Activated CD4-positive, alpha-beta T cell treated with anti-CD3 and anti-CD28 coated beads for 36 hours (primary cell): Measurements from ENCODE around the gene MYH7. TPM values are rescaled to one million over a fixed set of nuclear protein-coding genes. Genes with fewer than 3 reads are reported as not detected.

Experiments used
- ATAC-seq: fragments of 200-7000 bp; cut with Tn5 transposase; one replicate; pipeline ENCODE4 v1.10.0; 2021; ENCODE audit warnings: mild to moderate bottlenecking, moderate library complexity
- CTCF ChIA-PET: fragments of 350-600 bp; sonication (Branson Sonifier 250); formaldehyde crosslinking; loops from one replicate; lab custom pipeline; 2021; ENCODE audit warnings: antibody characterized with exemption; lab: Charles Lee
- POLR2A ChIA-PET: fragments of 350-600 bp; sonication (Branson Sonifier 250); formaldehyde crosslinking; loops from one replicate; lab custom pipeline; 2021; ENCODE audit warnings: antibody characterized with exemption, inconsistent platforms; lab: Charles Lee
- DNase-seq: peaks from one replicate; pipeline ENCODE4 v3.0.0-alpha.2; 2020
- H3K27ac Mint-ChIP-seq: one replicate; pipeline ENCODE4 v1.8.0; 2021; ENCODE audit warnings: mixed read lengths
- H3K27me3 Mint-ChIP-seq: one replicate; pipeline ENCODE4 v1.8.0; 2021; ENCODE audit warnings: mixed read lengths
- H3K36me3 Mint-ChIP-seq: one replicate; pipeline ENCODE4 v1.8.0; 2021; ENCODE audit warnings: low read depth, mixed read lengths
- H3K4me1 Mint-ChIP-seq: one replicate; pipeline ENCODE4 v1.8.0; 2021; ENCODE audit warnings: mixed read lengths
- H3K4me3 Mint-ChIP-seq: one replicate; pipeline ENCODE4 v1.8.0; 2021; ENCODE audit warnings: mild to moderate bottlenecking, moderate library complexity, mixed read lengths
- H3K9me3 Mint-ChIP-seq: one replicate; pipeline ENCODE4 v1.8.0; 2021; ENCODE audit warnings: low read depth, mixed read lengths
- intact Hi-C, 2 experiments: fragments of 100-400 bp; cut with DNase I in 1 of 2; cut with micrococcal nuclease in 1 of 2; formaldehyde crosslinking; loops; one replicate each; pipeline versions ENCODE4 v1.14.2 to v1.15.1; 2022 to 2024; cut with DNase I, micrococcal nuclease
- total RNA-seq, 2 experiments: library from RNA; stranded (reverse); gene quantifications; one replicate each; pipeline ENCODE4 v1.2.3, GENCODE V29; 2021

The MYH7 gene
- total RNA-seq, 2 experiments from 2014 or later = 0.05 to 0.07 TPM

DNA sequence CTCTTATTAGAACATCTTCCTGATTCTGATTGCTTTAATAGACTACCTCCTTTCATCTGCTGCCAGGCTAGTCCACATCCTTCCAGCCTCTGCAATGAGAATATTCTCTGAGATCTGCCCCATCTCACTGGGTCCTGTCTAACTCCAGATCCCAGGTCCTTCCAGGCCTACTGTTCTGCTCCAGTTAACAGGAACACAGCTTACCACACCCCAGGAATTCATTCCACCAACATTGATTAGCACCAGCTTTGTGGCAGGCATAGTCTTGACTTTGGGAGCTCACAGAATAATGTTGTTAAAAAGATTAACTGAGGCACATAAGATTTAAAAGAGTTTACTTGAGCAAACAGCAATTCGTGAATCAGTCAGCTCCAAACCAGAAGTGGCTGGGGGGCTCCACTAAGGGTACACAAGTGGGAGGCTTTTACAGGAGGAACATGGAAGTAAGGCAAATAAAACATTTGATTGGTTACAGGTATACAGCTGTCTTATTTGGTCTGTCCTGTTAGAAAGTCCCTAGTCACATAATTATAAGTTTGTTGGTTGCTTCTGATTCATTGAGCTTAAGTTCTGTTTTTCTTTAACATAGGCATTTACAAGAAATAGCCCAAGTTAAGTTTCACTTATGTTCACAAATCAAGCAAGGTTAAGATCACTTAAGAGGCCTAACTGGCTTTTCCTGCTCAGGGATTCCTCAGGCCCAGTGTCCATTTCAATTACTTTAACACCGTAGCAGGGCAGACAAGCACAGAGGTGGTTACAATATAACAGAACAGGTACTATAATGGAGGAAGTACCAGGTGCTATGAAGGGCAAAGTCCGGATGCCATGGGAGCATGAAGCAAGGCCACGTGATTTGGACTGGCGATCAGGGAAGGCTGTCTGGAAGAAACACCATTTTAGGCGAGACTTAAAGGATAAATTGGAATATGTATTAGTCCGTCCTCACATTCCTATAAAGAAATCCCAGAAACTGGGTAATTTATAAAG is 12.2 kb upstream of the MYH7 start:
- H3K27me3 Mint-ChIP-seq = peaks cover 2% of the 10 kb centered on the region
- no peak overlapping the region for H3K4me3 Mint-ChIP-seq
- H3K9me3 Mint-ChIP-seq = no peaks in the 10 kb centered on the region
- peak; percentile 85 for ATAC-seq
- CTCF ChIA-PET = interaction anchor here (0.6 to 2.2 kb wide), 4 partner anchors 9 to 67 kb away, joined by 3 to 6 read pairs (median 4); partner anchors contain the start of gene NGDN
- intact Hi-C loops = no loop called here
- H3K36me3 Mint-ChIP-seq = no peaks in the 10 kb centered on the region
- POLR2A ChIA-PET = interaction anchor here (0.5 kb wide), 1 partner anchor 108 kb away, joined by 3 read pairs; no protein-coding TSS in a partner anchor
- peaks cover 6% of the 10 kb centered on the region for H3K4me1 Mint-ChIP-seq
- H3K27ac Mint-ChIP-seq = peak overlapping the region; percentile 79
- no peak for DNase-seq

DNA sequence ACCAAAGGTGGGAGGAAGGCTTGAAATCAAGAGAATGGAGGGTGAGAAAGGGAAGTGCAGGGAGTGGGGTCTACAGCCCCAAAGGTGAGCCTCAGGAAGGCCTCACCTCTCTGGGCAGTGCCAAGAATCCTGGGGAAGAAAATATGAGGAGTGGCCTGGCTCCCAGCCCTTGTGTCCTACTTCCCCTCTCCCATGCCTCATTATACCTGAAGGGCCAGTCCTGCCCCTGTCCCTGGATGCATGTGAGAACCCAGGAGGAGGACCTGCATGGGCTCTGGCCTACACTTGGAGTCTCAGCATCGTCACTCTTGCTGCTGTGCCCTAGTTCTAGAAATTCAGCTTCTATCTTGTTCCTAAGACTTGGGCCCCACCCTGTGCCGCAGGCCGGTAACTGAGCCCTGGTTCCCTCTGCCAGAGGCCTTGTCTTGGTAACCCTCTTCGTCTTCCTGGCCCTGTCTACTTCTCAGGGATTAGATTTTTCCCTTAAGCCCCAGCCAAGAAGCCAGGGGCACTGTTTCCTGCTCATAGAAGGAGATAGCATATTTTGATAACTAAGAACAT is 10.9 kb upstream of the MYH7 start:
- intact Hi-C loops = no loop called here
- Mint-ChIP-seq H3K27me3 (peaks cover 2% of the 10 kb centered on the region), H3K4me3 (no peak overlapping the region), H3K4me1 (peaks cover 6% of the 10 kb centered on the region), H3K27ac (no peak overlapping the region), H3K36me3 (no peaks in the 10 kb centered on the region), H3K9me3 (no peaks in the 10 kb centered on the region)
- ChIA-PET POLR2A (interaction anchor here (0.6 kb wide), 1 partner anchor 124 kb away, joined by 3 read pairs; no protein-coding TSS in a partner anchor), CTCF (interaction anchor here (0.6 to 1.3 kb wide), 2 partner anchors 23 to 66 kb away, joined by 3 to 4 read pairs; partner anchors contain the start of gene NGDN)
- DNase-seq (no peak), ATAC-seq (no peak)

DNA sequence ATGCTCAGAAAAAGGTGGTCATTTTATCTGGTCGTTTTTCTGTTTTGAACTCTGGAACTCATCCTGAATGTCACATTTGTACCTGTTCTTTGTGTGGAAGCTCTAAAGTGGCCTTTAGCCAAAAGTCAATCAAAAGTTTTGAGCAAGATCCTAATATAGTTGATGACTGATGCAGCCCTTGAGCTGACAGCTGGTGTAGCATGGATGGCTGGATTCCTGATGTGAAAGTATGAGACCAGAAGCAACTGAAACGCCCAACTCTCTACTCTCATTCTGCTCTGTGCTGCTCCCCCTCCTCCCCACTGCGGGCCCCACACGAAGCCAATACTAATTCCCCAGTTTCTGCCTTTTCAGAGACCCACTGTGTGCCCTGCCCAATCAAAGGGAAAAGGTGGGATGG is 10.3 kb upstream of the MYH7 start:
- ATAC-seq (no peak), DNase-seq (no peak)
- Mint-ChIP-seq H3K27me3 (no peaks in the 10 kb centered on the region), H3K4me3 (no peak overlapping the region), H3K36me3 (no peaks in the 10 kb centered on the region), H3K27ac (no peak overlapping the region), H3K4me1 (peaks cover 6% of the 10 kb centered on the region), H3K9me3 (no peaks in the 10 kb centered on the region)
- ChIA-PET POLR2A (no interaction called here), CTCF (no interaction called here)
- intact Hi-C loops = no loop called here

DNA sequence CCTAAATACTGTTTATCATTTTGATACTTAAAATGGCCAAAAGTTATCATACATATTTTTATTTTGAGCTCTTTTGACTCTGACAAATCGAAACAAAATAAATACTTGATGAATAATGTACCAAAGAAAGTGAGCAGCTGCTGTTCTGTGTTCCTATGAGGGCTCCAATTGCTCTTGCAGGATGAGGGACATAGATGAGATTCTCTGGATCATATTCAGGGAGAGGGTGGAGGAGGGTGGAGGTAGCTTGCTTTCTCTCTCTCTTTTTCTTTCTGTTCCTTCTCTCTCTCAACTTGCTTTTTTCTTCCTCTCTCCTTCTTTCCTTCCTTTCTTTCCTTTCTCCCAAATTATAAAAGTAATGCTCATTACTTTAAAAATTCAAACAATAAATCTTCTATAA is 8.9 kb upstream of the MYH7 start:
- Mint-ChIP-seq H3K4me3 (no peak overlapping the region), H3K9me3 (no peaks in the 10 kb centered on the region), H3K4me1 (peaks cover 6% of the 10 kb centered on the region), H3K36me3 (no peaks in the 10 kb centered on the region), H3K27ac (no peak overlapping the region), H3K27me3 (no peaks in the 10 kb centered on the region)
- DNase-seq (no peak), ATAC-seq (no peak)
- CTCF ChIA-PET = interaction anchor here (0.7 to 0.9 kb wide), 2 partner anchors 34 to 64 kb away, joined by 3 read pairs; no protein-coding TSS in a partner anchor
- POLR2A ChIA-PET = no interaction called here
- intact Hi-C loops = no loop called here

DNA sequence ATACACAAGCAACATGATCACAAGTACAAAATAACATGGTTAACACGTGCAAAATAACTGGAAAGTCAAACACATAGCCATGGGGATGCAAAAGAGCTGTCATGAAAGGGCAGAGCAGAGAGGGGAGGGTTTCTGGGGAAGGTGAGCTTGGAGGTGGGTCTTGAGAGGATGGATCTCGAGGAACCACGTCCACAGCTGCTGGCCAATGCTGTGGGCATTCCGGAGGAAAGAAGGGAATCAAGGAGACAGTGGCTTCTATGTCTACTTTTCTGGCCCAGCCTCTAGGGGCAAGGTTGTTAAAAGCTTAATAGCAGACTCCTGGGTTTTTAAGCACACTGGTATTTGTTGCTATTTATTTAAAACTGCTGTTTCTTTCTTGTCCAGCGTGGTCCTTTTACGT is 8.4 kb upstream of the MYH7 start:
- no peaks in the 10 kb centered on the region for H3K36me3 Mint-ChIP-seq
- H3K27me3 Mint-ChIP-seq = no peaks in the 10 kb centered on the region
- ChIA-PET POLR2A (no interaction called here), CTCF (interaction anchor here (0.7 to 0.9 kb wide), 2 partner anchors 34 to 64 kb away, joined by 3 read pairs; no protein-coding TSS in a partner anchor)
- DNase-seq (no peak), ATAC-seq (no peak)
- peaks cover 6% of the 10 kb centered on the region for H3K4me1 Mint-ChIP-seq
- intact Hi-C loops = no loop called here
- no peak overlapping the region for H3K27ac Mint-ChIP-seq
- no peak overlapping the region for H3K4me3 Mint-ChIP-seq
- no peaks in the 10 kb centered on the region for H3K9me3 Mint-ChIP-seq

DNA sequence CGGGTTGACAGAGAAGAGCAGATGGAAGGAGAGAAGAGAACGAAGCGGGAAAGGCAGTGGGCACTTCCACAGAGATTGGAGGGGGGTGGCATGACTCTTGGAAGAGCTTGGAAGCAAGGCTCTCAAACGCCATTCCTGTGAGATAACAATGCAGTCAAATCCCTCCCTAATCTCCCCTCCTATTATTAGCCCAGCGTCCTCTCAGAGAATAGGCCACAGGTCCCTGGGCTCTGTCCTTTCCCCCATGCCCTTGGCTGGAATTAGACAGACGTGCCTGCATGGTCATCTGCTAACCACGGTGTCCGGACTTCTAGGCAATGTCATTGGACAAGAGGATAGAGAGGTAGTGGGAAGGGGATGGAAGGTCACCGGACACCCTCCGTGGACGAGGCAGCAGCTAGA is 8.0 kb upstream of the MYH7 start:
- Mint-ChIP-seq H3K4me3 (no peak overlapping the region), H3K27me3 (no peaks in the 10 kb centered on the region), H3K36me3 (no peaks in the 10 kb centered on the region), H3K4me1 (peaks cover 6% of the 10 kb centered on the region), H3K27ac (no peak overlapping the region), H3K9me3 (no peaks in the 10 kb centered on the region)
- ChIA-PET CTCF (no interaction called here), POLR2A (no interaction called here)
- DNase-seq = no peak
- intact Hi-C loops = no loop called here
- ATAC-seq = no peak

DNA sequence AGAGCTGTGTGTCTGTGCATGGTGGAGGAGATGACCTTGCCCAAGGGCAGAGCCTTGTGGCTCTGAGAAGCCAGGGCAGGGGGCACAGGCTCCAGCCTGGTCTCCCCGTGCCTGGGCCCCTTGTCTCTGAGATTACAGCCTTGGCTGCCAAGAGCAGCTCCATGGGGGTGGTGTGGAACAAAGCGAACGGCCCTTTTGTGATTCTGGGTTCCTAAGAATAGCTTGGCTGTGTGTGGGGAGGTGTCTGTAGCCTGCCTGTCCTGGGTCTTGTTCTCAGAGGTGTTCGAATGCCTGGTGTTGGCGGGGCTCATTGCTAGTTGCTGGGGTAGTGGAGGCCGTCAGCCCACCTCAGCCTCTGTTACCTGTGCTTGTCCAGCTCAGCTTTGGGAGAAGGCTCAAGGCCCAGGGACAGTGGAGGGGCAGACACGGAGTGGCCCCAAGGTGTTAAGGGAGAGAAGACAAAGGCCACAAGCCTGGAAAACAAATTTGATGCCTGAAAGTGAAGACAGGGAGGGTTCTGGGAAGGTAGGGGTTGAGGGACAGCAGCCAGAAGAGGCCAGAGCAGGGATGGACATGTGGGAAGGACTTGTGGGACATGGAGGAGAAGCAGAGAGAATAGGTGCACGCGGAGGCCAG is 7.4 kb upstream of the MYH7 start:
- Mint-ChIP-seq H3K27ac (no peak overlapping the region), H3K36me3 (no peaks in the 10 kb centered on the region), H3K9me3 (no peaks in the 10 kb centered on the region), H3K27me3 (no peaks in the 10 kb centered on the region), H3K4me3 (no peak overlapping the region), H3K4me1 (peaks cover 6% of the 10 kb centered on the region)
- ATAC-seq (no peak), DNase-seq (no peak)
- ChIA-PET POLR2A (no interaction called here), CTCF (no interaction called here)
- intact Hi-C loops = no loop called here

DNA sequence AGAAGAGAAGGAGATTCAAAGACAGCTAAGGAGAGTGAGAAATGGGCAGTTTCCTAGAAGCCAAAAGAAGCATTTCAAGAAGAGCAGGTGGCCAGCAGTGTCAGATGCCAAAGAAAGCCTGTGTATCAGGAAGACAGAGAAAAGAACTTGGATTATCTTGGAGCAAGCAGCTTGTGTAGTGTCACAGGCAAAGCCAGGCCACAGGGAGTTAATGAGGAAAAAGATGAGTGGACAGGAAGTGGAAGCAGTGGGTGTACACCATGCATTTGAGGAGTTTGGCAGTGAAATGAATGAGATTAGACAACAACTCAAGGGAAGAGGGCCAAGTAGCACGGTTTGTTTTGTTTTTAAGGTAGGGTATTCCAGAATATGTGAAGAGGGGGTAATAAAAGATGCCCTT is 5.6 kb upstream of the MYH7 start:
- DNase-seq (no peak), ATAC-seq (no peak)
- Mint-ChIP-seq H3K4me1 (peaks cover 2% of the 10 kb centered on the region), H3K27me3 (no peaks in the 10 kb centered on the region), H3K36me3 (no peaks in the 10 kb centered on the region), H3K27ac (no peak overlapping the region), H3K4me3 (no peak overlapping the region), H3K9me3 (no peaks in the 10 kb centered on the region)
- intact Hi-C loops = no loop called here
- ChIA-PET POLR2A (no interaction called here), CTCF (no interaction called here)

DNA sequence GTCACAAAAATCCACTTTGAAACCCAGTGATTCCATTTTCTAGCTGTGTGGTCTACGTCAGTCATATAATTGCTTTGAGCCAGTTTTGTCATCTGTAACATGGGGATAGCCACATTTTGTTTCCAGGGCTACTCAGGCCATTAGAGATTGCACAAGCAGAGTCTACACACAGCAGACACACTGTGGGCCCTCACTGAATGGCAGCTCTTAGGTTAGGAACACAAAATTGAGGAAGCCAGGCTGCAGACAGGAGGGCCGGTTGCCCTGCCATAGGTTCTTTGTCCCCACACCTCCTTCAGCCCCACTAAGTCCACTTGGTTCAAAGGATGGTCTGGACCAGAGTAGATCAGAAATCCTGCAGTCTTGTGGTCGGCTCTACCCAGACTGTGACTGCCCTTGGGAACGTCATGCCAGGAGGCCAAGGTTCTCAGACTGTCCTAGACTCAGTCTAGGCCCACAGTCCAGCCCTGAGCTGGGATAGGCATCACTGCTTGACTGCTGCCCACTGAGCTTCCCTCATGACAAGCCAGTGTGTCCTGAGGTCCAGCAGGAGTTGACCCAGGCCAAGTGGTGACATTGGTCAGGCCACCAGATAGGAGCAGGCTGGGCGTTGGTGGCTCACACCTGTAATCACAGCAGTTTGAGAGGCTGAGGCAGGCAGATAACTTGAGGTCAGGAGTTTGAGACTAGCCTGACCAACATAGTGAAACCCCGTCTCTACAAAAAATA is 3.8 kb upstream of the MYH7 start:
- Mint-ChIP-seq H3K36me3 (no peaks in the 10 kb centered on the region), H3K27ac (no peak overlapping the region), H3K9me3 (no peaks in the 10 kb centered on the region), H3K27me3 (no peaks in the 10 kb centered on the region), H3K4me3 (no peak overlapping the region), H3K4me1 (peaks cover 2% of the 10 kb centered on the region)
- ATAC-seq = no peak
- ChIA-PET POLR2A (no interaction called here), CTCF (no interaction called here)
- DNase-seq = no peak
- intact Hi-C loops = no loop called here

DNA sequence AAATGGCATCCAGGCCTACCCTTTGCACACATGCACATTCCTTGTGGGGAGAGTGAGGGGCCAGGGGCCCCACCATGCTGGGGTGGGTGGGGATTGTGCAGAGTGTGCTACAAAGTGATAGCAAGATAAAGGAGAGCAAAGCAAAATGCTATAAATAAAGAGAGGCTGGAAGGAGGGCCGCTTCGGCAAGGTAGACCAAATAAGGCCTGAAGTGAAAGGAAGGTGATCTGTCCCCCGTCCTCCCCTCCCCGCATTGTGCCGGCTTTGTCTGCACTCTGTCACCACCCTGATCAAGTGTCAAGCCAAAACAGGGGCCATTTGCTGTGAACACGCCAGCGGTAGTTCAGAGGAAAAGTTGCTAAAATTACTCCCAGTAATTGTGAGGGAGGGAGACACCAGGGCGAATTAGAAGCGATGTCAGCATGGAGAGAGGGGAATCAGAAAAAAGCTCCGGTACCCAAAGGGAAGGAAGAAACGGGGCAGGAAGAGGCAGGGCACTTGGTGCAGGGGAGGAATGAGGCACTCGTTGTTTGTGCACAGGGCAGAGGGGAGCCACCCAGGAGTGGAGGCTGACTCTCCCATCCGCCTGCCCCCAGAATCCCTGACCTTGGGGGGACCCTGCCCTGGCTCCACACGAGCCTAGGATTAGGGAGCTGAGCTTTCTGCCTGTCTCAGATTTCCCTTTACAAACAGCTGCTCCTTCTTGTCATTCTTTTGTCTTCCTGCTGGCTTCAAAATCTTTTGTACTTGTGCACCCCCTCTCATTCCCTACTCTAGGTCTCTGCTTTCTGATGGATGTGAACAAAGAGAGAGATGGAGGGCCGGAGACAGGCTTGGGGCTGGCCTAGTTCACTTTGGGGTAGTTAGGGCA is 2.9 kb upstream of the MYH7 start:
- intact Hi-C loops = no loop called here
- H3K27me3 Mint-ChIP-seq = no peaks in the 10 kb centered on the region
- no peak overlapping the region for H3K4me3 Mint-ChIP-seq
- H3K36me3 Mint-ChIP-seq = no peaks in the 10 kb centered on the region
- POLR2A ChIA-PET = no interaction called here
- peaks cover 2% of the 10 kb centered on the region for H3K4me1 Mint-ChIP-seq
- DNase-seq (no peak), ATAC-seq (no peak)
- H3K9me3 Mint-ChIP-seq = no peaks in the 10 kb centered on the region
- CTCF ChIA-PET = interaction anchor here (0.6 to 1.4 kb wide), 2 partner anchors 15 to 20 kb away, joined by 3 to 4 read pairs; no protein-coding TSS in a partner anchor
- H3K27ac Mint-ChIP-seq = no peak overlapping the region
